GM10847 (cell line): Measurements from ENCODE around the gene AGBL2.

ENCODE experiments used
- POLR2A ChIP-seq: IDR thresholded peaks from 2 replicates; pipeline ENCODE4 v1.6.1; 2011; ENCODE audit not compliant: insufficient read length; ENCODE audit errors: extremely low read depth

Gene AGBL2

GRCh38 chr11:47715082-47715669 lies at the start of gene AGBL2:
Gene AGBL2 (minus strand): TSS chr11:47715369. CDS start chr11:47714650, 719 bp downstream.
- TF ChIP-seq POLR2A: peak; percentile 91

- no peak for TF ChIP-seq POLR2A
These were observed 41.0 kb upstream of the AGBL2 start for GRCh38 chr11:47756208-47756607.

- no peak for TF ChIP-seq POLR2A
These were observed 35.6 kb upstream of the AGBL2 start for GRCh38 chr11:47750725-47751124.

DNA sequence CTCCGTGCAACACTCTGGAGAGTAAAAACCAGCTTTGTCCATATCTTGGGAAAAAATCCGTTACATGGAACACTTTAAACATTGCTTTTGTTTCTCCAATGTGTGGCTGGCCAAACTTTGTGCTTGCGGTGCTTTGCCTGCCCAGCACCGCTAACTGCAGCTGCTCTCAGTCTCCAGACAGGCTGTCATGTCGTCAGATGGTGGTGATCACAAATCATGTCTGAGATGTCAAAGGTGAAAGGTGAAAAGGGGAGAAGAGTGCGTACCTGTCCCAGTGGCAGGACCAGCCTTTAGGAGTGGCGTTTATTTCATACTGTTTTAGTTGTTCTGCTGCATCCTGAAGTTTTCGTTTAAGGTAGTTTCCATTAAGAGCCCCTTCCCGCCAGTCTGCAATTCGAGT lies 17.1 kb upstream of the AGBL2 start:
- TF ChIP-seq POLR2A: no peak

GRCh38 chr11:47731475-47731874 lies 16.3 kb upstream of the AGBL2 start:
- no peak for TF ChIP-seq POLR2A

DNA sequence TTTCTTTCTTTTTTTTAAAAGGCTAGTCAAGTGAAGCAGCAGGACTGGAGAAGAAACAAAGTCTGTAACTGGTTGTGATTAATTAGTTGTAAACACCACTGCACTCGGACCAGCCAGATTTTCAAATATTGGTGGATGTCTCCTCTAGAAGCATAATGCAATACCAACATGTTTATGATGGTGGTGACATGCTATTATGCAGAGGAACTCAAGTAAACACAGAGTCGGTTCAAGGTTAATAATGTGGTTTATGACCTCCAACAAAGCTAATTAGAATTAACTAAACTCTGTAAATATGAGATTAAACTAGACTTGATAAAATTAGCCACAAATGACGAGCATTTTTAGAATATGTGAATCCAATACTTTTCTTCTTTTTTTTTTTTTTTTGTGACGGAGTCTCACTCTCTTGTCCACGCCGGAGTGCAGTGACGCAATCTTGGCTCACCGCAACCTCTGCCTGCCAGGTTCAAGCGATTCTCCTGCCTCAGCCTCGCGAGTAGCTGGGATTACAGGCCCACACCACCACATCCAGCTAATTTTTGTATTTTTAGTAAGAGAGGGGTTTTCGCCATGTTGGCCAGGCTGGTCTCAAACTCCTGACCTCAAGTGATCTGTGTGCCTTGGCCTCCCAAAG lies 11.8 kb upstream of the AGBL2 start:
- TF ChIP-seq POLR2A: no peak

GRCh38 chr11:47726118-47726442 lies 10.9 kb upstream of the AGBL2 start:
- no peak for TF ChIP-seq POLR2A

DNA sequence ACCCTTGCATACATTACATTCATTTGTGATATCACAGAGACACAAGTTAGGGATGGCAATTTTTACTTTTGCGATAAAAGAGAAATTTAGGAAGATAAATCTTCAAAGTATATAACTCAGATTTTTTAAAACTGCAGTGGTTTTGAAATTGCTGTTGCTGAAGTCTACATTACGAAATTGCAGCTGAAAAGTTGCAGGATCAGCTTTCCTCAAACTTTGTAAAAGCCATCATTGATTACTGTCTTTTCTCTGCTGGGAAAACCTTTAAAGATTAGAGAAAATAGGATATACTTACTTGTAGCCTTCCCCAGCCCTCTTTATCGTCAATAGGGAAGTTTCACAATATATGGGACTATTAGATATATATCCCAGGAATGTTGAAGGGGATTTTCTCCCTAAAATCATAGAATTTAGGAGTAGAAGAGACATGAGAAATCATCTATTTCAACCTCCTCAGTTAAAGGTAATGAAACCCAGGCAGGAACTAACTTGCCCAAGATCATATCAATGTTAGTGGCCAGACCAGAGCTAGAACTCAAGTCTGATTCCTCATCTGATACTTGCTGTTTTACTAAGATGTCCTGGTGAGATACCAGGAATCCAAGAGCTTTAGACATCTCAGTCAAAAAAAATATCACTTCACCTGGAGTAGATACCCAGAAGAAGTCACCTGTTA lies 10.4 kb upstream of the AGBL2 start:
- no peak for TF ChIP-seq POLR2A

DNA sequence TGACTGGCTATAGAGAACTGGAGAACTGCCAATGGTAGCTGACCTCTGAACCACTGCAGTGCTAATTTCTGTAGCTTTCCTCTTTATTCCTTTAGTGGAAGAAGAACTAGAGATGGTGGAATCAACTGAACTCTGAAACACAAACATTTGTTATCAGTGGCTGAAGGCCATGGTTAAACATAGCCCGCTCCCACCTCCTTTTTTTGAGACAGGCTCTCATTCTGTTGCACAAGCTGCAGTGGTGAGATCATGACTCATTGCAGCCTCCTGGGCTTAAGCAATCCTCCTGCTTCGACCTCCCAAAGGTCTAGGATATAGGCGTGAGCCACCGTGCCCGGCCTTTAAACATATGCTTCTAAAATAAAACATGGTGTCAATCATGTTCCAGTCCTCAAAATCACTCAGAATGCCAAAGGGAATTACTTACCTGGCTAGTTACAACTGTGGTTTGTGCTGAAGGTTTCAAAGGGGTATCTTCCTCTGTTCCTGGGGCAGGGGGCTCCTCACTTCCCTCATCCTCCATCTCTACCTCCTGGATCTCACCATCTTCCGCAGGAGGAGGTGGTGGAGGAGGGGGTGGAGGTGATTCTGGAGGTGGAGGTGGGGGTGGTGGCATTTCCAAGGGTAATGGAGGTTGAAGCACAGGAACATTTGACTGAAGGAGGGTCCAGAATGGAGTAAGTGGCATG lies 9.0 kb upstream of the AGBL2 start:
- no peak for TF ChIP-seq POLR2A

DNA sequence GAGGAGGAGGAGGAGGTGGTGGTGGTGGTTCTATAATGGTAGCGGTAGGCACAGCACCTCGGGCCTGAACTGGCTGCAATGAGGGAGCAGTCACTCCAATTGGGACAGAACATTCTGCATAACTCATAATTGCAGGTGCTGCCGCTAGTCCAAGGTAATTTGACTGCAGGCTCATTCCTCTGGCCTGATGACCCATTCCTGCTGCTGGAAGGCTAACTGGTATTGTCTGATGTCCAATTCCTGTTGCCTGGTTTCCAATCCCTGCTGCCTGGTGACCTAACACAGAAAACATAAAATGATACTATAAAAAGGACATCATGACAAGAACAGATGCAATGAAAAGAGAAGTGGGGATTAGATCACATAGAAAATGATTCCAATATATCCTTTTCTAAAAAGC lies 7.9 kb upstream of the AGBL2 start:
- TF ChIP-seq POLR2A: no peak

- no peak for TF ChIP-seq POLR2A
These were observed 5.5 kb upstream of the AGBL2 start for GRCh38 chr11:47720651-47721050.

DNA sequence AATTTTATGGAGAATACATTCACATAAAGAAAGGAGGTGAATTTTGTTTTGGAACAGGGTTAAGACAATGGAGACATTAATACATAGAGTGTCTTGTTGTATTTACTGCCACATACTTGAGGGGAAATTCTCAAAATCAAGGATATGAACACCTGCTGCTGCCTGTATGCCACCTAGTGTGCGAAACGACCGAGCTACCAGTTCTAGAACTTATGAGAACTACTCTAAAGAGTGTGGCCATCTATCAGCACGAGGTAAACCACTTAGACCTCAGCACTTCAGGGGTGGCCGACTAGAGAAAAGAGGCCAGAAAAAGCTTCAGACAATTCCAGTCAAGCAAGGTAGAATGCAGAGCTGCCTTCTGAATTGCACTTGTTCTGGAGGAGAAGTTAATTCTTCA lies 1.5 kb upstream of the AGBL2 start:
- no peak for TF ChIP-seq POLR2A

DNA sequence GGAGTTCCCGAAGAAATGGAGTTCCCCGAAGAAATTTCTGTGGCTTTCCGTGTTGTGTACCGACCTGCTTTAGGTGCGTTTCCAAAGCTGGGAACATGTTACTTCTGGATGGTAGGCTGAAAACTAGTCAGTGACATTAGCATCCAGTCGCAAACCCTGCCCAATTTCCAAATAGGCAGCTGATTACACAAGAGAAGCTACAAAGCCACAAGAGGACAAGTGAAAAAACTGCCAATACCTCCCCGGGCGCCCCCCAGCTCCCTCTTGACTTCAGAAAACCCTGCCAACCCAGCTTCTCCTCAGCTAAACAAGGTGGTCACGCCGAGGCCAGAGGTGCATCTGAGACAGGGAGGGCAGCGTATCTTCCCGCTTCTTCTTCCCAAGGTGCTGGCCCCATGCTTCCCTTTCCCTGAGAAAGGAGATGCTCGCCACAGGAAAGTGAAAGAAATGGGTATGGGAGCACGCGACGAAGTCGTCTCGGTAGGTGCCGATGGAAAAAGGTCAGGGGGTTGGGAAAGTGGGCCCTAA lies 551 bp downstream of the AGBL2 start:
- no peak for TF ChIP-seq POLR2A

GRCh38 chr11:47711816-47712215 lies 3.4 kb downstream of the AGBL2 start:
- no peak for TF ChIP-seq POLR2A

- no peak for TF ChIP-seq POLR2A
These were observed 3.9 kb downstream of the AGBL2 start for GRCh38 chr11:47711225-47711624.

- TF ChIP-seq POLR2A: no peak
These were observed 9.4 kb downstream of the AGBL2 start for GRCh38 chr11:47705721-47706120.

- TF ChIP-seq POLR2A: no peak
These were observed 23.2 kb downstream of the AGBL2 start for GRCh38 chr11:47691979-47692378.

GRCh38 chr11:47689480-47689879 lies 25.7 kb downstream of the AGBL2 start:
- no peak for TF ChIP-seq POLR2A
